Caco-2 (cell line): ENCODE data around the gene RAB33B. TPM values are rescaled to one million over a fixed set of nuclear protein-coding genes. Genes with fewer than 3 reads are reported as not detected.

Experiments used
- BruUV-seq: library from RNA; stranded (reverse); fragments of 400-500 nt; replicated peaks from 2 replicates; lab custom pipeline; 2021; lab: Mats Ljungman, UMichigan
- CTCF ChIA-PET: fragments of 300-600 bp; sonication (Branson Sonifier 250); formaldehyde crosslinking; loops from one replicate; lab custom pipeline; 2022; ENCODE audit warnings: antibody characterized with exemption; lab: Charles Lee
- POLR2A ChIA-PET: fragments of 300-600 bp; sonication (Branson Sonifier 250); formaldehyde crosslinking; loops from one replicate; lab custom pipeline; 2022; ENCODE audit warnings: antibody characterized with exemption; lab: Charles Lee
- DNase-seq, 2 experiments: peaks; one replicate each; pipeline versions ENCODE4 v3.0.0 to v3.0.0-alpha.2; 2020 to 2022
- H3K27me3 ChIP-seq: replicated peaks from 2 replicates; pipeline ENCODE4 v1.6.0; 2011; ENCODE audit warnings: low read length; ENCODE audit not compliant: control insufficient read depth, insufficient read depth
- H3K36me3 ChIP-seq: 2 replicates; pipeline ENCODE4 v1.5.1; 2011; ENCODE audit warnings: low read length; ENCODE audit not compliant: control insufficient read depth, insufficient read depth
- H3K4me1 ChIP-seq: fragments of 250-450 bp; sonication (Bioruptor Pico); 2 replicates; pipeline ENCODE4 v1.5.1; 2020; ENCODE audit warnings: mild to moderate bottlenecking
- H3K4me3 ChIP-seq: 2 replicates; pipeline ENCODE4 v1.5.1; 2011; ENCODE audit warnings: low read depth, mild to moderate bottlenecking, control low read depth, low read length
- H3K9me3 ChIP-seq: fragments of 250-450 bp; sonication (Bioruptor Pico); 2 replicates; pipeline ENCODE4 v1.5.1; 2020; ENCODE audit warnings: mild to moderate bottlenecking, moderate library complexity
- H3K27ac Mint-ChIP-seq: one replicate; pipeline ENCODE4 v1.8.0; 2022; ENCODE audit warnings: mixed read lengths; ENCODE audit not compliant: unreplicated experiment
- H3K27me3 Mint-ChIP-seq: one replicate; pipeline ENCODE4 v1.8.0; 2022; ENCODE audit warnings: mixed read lengths; ENCODE audit not compliant: insufficient read depth, unreplicated experiment
- H3K36me3 Mint-ChIP-seq: one replicate; pipeline ENCODE4 v1.8.0; 2022; ENCODE audit warnings: mild to moderate bottlenecking, mixed read lengths; ENCODE audit not compliant: insufficient read depth, unreplicated experiment
- H3K4me1 Mint-ChIP-seq: one replicate; pipeline ENCODE4 v1.8.0; 2022; ENCODE audit warnings: low read depth, mixed read lengths; ENCODE audit not compliant: unreplicated experiment
- H3K4me3 Mint-ChIP-seq: one replicate; pipeline ENCODE4 v1.8.0; 2022; ENCODE audit warnings: mild to moderate bottlenecking, moderate library complexity, mixed read lengths; ENCODE audit not compliant: unreplicated experiment
- H3K9me3 Mint-ChIP-seq: one replicate; pipeline ENCODE4 v1.8.0; 2022; ENCODE audit warnings: mixed read lengths; ENCODE audit not compliant: unreplicated experiment
- CTCF ChIP-seq, 2 experiments: fragments of 200-600 bp in 1 of 2; IDR thresholded peaks; 1 replicate in 1 of 2; 2 replicates in 1 of 2; pipeline versions ENCODE4 v1.5.1 to v1.8.0; 2011 to 2022; ENCODE audit warnings: antibody characterized with exemption in 1 of 2, control low read depth in 1 of 2, inconsistent platforms in 1 of 2, low read depth in 1 of 2, low read length in 1 of 2, mild to moderate bottlenecking in 1 of 2, moderate library complexity in 1 of 2; ENCODE audit not compliant: insufficient read depth in 1 of 2, severe bottlenecking in 1 of 2, unreplicated experiment in 1 of 2
- intact Hi-C: fragments of 100-400 bp; cut with micrococcal nuclease; formaldehyde crosslinking; loops from one replicate; pipeline ENCODE4 v1.10.0; 2022; ENCODE audit not compliant: unreplicated experiment
- total RNA-seq: library from RNA; stranded (reverse); gene quantifications from 2 replicates; pipeline ENCODE4 v1.2.3, GENCODE V29; 2022

RAB33B gene
- total RNA-seq, 1 experiment from 2014 or later, result 10.1 TPM

- Mint-ChIP-seq H3K36me3 (peaks cover 13% of the 10 kb centered on the region), H3K27ac (no peak overlapping the region), H3K4me1 (peaks cover 9% of the 10 kb centered on the region), H3K9me3 (no peaks in the 10 kb centered on the region), H3K4me3 (no peak overlapping the region), H3K27me3 (no peaks in the 10 kb centered on the region)
- ChIA-PET POLR2A (interaction anchor here (0.5 to 0.6 kb wide), 2 partner anchors 350 to 363 kb away, joined by 4 to 5 read pairs; no protein-coding TSS in a partner anchor), CTCF (no interaction called here)
- intact Hi-C loops, result no loop called here
- TF ChIP-seq CTCF (IDR thresholded peaks at IDR 0.05; ENCODE audit: insufficient read depth in 1 of 2, low read depth in 1 of 2, low read length in 1 of 2, severe bottlenecking in 1 of 2, unreplicated experiment in 1 of 2), result no peak
- H3K9me3 ChIP-seq, result no peaks in the 10 kb centered on the region
- H3K4me1 ChIP-seq, result no peaks in the 10 kb centered on the region
- no TSS peak for BruUV-seq
- no peaks in the 10 kb centered on the region for H3K36me3 ChIP-seq
- no peak overlapping the region for H3K4me3 ChIP-seq
- H3K27me3 ChIP-seq, result no peaks in the 10 kb centered on the region
- no peak for DNase-seq
Measured at GRCh38 chr4:139501927-139502899, 48.3 kb downstream of the RAB33B start.

- Mint-ChIP-seq H3K9me3 (no peaks in the 10 kb centered on the region), H3K4me1 (peaks cover 9% of the 10 kb centered on the region), H3K36me3 (peaks cover 13% of the 10 kb centered on the region), H3K27ac (no peak overlapping the region), H3K27me3 (no peaks in the 10 kb centered on the region), H3K4me3 (no peak overlapping the region)
- DNase-seq, result no peak
- H3K36me3 ChIP-seq, result no peaks in the 10 kb centered on the region
- POLR2A ChIA-PET, result no interaction called here
- no peaks in the 10 kb centered on the region for H3K27me3 ChIP-seq
- TF ChIP-seq CTCF (IDR thresholded peaks at IDR 0.05; ENCODE audit: insufficient read depth in 1 of 2, low read depth in 1 of 2, low read length in 1 of 2, severe bottlenecking in 1 of 2, unreplicated experiment in 1 of 2), result no peak
- CTCF ChIA-PET, result no interaction called here
- H3K4me1 ChIP-seq, result no peaks in the 10 kb centered on the region
- H3K4me3 ChIP-seq, result no peak overlapping the region
- intact Hi-C loops, result no loop called here
- no TSS peak for BruUV-seq
- H3K9me3 ChIP-seq, result no peaks in the 10 kb centered on the region
Measured at GRCh38 chr4:139503622-139504166, 49.8 kb downstream of the RAB33B start.

DNA sequence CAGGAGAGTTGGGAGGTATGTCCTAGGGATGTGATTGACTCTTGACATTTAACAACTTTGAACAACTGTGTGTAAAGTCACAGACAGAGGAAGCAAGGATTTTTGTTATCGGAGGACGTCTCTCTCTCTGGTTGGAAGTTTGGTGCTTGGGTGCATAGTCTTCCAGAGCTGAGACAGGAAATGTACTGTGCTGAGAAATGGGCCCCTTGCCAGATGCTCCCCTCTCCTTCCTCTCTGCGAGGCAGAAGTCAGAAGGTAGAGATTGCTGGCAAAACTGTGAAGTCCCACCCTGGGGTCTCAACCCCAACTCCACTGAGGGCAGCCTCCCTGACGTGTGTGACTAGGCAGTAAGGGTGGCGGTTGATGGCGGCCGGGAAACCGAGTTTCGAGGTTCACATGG, 52.9 kb downstream of the RAB33B start:
- no TSS peak for BruUV-seq
- Histone ChIP-seq H3K9me3 (no peaks in the 10 kb centered on the region), H3K27me3 (no peaks in the 10 kb centered on the region), H3K4me1 (no peaks in the 10 kb centered on the region), H3K36me3 (no peaks in the 10 kb centered on the region), H3K4me3 (no peak overlapping the region)
- Mint-ChIP-seq H3K9me3 (no peaks in the 10 kb centered on the region), H3K27ac (no peak overlapping the region), H3K4me3 (no peak overlapping the region), H3K36me3 (peaks cover 20% of the 10 kb centered on the region), H3K4me1 (peaks cover 7% of the 10 kb centered on the region), H3K27me3 (no peaks in the 10 kb centered on the region)
- no peak for TF ChIP-seq CTCF (IDR thresholded peaks at IDR 0.05; ENCODE audit: insufficient read depth in 1 of 2, low read depth in 1 of 2, low read length in 1 of 2, severe bottlenecking in 1 of 2, unreplicated experiment in 1 of 2)
- CTCF ChIA-PET, result no interaction called here
- DNase-seq, result no peak
- intact Hi-C loops, result no loop called here
- POLR2A ChIA-PET, result no interaction called here
